HG03558 (cell line): ENCODE measurements around the gene PSRC1.

Experiments
- ATAC-seq: cut with Tn5 transposase; IDR thresholded peaks from one replicate; pipeline ENCODE4 v1.9.1; 2021; ENCODE audit warnings: moderate number of reproducible peaks; ENCODE audit not compliant: unreplicated experiment; ENCODE audit errors: extremely low read depth

Gene PSRC1

DNA sequence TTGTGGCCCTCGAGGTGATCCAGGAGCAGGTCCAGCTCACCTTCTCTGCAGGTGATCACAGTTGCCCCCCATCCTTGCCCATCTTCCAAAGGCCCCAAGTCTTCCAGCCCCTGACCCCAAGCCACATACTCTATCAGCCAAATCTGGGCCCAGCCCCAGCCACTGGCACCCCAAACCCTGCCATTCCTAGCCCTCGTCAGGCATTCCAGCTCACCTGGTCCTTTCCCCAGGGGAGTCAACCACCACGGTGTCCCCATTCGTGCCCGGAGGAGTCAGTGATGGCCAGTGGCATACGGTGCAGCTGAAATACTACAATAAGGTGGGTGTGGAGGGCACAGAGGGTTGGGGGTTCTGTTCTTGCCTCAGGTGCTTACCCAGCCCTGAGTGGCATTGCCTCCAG lies 21.4 kb downstream of the PSRC1 start:
- no peak for ATAC-seq

DNA sequence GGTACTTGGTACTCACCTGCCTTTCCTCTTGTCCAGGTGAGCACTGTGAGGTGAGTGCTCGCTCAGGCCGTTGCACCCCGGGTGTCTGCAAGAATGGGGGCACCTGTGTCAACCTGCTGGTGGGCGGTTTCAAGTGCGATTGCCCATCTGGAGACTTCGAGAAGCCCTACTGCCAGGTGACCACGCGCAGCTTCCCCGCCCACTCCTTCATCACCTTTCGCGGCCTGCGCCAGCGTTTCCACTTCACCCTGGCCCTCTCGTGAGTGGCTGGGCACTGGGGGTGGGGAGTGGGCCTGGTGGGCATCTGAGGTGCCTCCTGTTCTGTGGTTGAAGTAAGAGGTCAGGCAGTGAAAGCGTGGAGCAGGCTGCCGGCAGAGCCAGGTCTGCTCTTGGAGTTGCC lies 21.9 kb downstream of the PSRC1 start:
- ATAC-seq: no peak

GRCh38 chr1:109259674-109260557 lies 23.0 kb downstream of the PSRC1 start:
- no peak for ATAC-seq

GRCh38 chr1:109258481-109259466 lies 24.2 kb downstream of the PSRC1 start:
- ATAC-seq: no peak

- no peak for ATAC-seq
Observed at GRCh38 chr1:109257682-109258421, 25.1 kb downstream of the PSRC1 start.

GRCh38 chr1:109256971-109257681 lies 25.8 kb downstream of the PSRC1 start:
- no peak for ATAC-seq

DNA sequence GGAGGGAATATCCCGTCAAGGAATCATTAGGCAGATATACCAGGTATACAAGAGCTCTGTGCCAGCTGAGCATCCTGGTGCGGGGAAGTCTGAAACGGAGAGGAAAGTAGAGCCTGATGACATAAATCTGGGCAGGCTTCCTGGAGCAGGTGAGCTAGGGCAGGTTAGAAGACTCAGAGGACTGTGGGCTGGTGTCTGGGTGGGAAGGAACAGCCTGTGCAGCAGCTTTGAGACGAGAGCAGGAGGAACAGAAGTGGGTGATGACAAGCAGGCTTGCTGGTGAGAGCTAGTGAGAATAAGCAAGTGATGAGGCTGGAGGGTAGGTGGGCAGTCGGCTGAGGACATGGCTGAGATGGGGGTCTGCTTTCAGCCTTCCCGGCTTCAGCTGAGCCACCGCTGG lies 26.9 kb downstream of the PSRC1 start:
- no peak for ATAC-seq

DNA sequence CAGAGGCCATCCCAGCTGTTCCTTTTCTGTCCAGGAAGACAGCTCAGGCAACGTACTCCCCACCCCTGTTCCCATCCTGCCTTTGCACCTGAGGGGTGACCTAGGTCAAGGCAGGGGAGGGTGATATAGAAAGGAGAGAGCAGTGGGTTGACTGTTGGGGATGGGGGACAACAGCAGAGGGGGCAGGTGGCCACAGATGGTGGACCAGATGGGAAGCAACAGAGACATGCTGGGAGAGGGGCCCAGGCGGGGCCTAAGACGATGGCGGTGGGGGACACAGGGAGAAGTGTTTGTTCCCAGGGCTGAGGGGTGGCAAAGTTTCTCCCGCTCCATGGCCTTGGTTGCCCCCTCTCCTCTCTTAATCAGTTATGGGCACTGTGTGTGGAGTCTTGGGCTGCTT lies 27.3 kb downstream of the PSRC1 start:
- ATAC-seq: no peak

- ATAC-seq: no peak
Observed at GRCh38 chr1:109255097-109255651, 27.8 kb downstream of the PSRC1 start.

- no peak for ATAC-seq
Observed at GRCh38 chr1:109254621-109255096, 28.3 kb downstream of the PSRC1 start.

DNA sequence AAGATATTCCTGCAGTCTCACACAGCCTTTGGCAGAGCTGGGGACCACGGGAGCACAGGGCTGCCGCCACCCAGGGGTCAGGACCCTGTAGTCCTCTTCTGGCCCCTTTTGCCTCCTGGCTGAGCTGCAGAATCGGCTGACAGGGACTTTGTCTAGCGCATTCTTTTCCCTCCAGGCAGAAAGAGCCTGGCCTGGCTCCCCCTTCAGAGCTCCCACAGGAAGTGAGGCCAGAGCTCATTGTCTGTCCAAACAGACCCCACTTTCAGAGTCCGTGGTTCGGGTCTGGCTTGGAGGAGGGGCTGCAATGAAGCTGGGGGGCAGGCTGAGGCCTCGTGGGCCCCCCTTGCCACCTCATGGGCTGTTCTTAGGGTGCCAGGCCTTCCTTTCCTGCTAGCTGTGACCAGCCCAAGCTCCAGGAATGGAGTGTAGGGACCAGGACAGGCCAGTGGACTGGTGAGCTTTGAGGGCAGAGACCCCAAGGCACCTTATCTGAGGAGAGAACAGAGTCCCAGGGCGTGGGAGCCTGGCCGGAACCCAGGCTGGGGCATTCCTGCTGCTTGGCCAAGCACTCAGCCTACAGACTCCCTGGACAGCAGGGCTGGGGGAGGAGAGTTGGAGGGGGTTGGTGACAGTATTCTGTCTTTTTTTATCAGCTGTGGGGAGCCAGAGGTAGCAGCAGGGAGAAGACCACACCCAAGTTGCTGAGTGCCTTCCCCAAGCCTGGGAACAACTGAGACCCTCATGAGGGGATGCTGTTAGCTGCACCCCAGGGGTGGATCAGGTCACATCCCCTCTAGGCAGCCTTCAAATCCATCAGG lies 28.9 kb downstream of the PSRC1 start:
- ATAC-seq: no peak

- ATAC-seq: no peak
Observed at GRCh38 chr1:109252893-109253802, 29.8 kb downstream of the PSRC1 start.

DNA sequence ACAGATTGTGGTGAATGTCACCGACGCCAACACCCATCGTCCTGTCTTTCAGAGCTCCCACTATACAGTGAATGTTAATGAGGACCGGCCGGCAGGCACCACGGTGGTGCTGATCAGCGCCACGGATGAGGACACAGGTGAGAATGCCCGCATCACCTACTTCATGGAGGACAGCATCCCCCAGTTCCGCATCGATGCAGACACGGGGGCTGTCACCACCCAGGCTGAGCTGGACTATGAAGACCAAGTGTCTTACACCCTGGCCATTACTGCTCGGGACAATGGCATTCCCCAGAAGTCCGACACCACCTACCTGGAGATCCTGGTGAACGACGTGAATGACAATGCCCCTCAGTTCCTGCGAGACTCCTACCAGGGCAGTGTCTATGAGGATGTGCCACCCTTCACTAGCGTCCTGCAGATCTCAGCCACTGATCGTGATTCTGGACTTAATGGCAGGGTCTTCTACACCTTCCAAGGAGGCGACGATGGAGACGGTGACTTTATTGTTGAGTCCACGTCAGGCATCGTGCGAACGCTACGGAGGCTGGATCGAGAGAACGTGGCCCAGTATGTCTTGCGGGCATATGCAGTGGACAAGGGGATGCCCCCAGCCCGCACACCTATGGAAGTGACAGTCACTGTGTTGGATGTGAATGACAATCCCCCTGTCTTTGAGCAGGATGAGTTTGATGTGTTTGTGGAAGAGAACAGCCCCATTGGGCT lies 30.6 kb downstream of the PSRC1 start:
- no peak for ATAC-seq

DNA sequence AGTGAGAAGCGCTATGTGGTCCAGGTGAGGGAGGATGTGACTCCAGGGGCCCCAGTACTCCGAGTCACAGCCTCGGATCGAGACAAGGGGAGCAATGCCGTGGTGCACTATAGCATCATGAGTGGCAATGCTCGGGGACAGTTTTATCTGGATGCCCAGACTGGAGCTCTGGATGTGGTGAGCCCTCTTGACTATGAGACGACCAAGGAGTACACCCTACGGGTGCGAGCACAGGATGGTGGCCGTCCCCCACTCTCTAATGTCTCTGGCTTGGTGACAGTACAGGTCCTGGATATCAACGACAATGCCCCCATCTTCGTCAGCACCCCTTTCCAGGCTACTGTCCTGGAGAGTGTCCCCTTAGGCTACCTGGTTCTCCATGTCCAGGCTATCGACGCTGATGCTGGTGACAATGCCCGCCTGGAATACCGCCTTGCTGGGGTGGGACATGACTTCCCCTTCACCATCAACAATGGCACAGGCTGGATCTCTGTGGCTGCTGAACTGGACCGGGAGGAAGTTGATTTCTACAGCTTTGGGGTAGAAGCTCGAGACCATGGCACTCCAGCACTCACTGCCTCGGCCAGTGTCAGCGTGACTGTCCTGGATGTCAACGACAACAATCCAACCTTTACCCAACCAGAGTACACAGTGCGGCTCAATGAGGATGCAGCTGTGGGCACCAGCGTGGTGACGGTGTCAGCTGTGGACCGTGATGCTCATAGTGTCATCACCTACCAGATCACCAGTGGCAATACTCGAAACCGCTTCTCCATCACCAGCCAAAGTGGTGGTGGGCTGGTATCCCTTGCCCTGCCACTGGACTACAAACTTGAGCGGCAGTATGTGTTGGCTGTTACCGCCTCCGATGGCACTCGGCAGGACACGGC lies 31.4 kb downstream of the PSRC1 start:
- no peak for ATAC-seq

DNA sequence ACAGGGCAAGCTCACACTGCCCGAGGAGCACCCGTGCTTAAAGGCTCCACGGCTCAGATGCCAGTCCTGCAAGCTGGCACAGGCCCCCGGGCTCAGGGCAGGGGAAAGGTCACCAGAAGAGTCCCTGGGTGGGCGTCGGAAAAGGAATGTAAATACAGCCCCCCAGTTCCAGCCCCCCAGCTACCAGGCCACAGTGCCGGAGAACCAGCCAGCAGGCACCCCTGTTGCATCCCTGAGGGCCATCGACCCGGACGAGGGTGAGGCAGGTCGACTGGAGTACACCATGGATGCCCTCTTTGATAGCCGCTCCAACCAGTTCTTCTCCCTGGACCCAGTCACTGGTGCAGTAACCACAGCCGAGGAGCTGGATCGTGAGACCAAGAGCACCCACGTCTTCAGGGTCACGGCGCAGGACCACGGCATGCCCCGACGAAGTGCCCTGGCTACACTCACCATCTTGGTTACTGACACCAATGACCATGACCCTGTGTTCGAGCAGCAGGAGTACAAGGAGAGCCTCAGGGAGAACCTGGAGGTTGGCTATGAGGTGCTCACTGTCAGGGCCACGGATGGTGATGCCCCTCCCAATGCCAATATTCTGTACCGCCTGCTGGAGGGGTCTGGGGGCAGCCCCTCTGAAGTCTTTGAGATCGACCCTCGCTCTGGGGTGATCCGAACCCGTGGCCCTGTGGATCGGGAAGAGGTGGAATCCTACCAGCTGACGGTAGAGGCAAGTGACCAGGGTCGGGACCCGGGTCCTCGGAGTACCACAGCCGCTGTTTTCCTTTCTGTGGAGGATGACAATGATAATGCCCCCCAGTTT lies 32.3 kb downstream of the PSRC1 start:
- no peak for ATAC-seq
